GM19238 (cell line): ENCODE results near the gene ITLN1.

ENCODE experiments used
- DNase-seq: peaks from one replicate; pipeline ENCODE4 v3.0.0; 2011; ENCODE audit warnings: low spot score; ENCODE audit not compliant: insufficient read length

Gene ITLN1

DNA sequence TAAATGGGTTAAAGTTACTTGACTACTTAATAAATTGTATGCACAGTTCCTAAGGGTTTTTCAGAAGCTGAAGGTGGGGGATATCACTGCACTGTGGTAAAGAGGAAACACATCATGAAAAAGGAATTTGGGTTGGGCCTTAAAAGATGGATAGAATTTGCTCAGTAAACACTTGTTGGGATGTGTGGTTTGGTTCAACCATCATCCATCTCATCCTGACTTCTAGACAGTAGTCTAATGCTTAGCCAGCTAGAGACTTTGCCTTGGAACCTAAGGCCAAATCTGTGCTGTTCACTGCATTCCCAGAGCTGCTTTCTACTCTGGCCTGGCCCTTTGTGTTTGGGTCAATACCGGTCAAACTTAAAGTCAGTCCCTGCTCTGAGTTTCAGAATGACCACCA is 58.4 kb downstream of the ITLN1 start:
- no peak for DNase-seq
